DOHH2 (cell line): ENCODE measurements around the gene FAU.

Experiments used
- CTCF ChIP-seq: fragments of 200-600 bp; sonication (generic); IDR thresholded peaks from one replicate; pipeline ENCODE4 v1.5.1; 2014; ENCODE audit warnings: antibody characterized with exemption, mild to moderate bottlenecking, low read depth, low read length; ENCODE audit not compliant: poor library complexity, severe bottlenecking
- EZH2phosphoT487 ChIP-seq: fragments of 200-600 bp; sonication (generic); IDR thresholded peaks from 2 replicates; pipeline ENCODE4 v1.6.1; 2017; ENCODE audit warnings: borderline replicate concordance, mild to moderate bottlenecking, antibody characterized with exemption, low read length, moderate library complexity, mixed read lengths

- TF ChIP-seq EZH2phosphoT487 (no peak), CTCF (no peak)
These were observed 37.9 kb downstream of the FAU start, which contains the start of the genes CDCA5 and ZFPL1 for GRCh38 chr11:65083834-65084597.
